Gastroesophageal sphincter (tissue), 2 donors: Measurements from ENCODE around the gene LUC7L3.

Experiments used
- EP300 ChIP-seq: sonication (generic); formaldehyde crosslinking; IDR thresholded peaks from one replicate; pipeline ENCODE4 v1.6.1; 2017; ENCODE audit warnings: antibody characterized with exemption, mild to moderate bottlenecking
- POLR2AphosphoS5 ChIP-seq: sonication (generic); formaldehyde crosslinking; IDR thresholded peaks from one replicate; pipeline ENCODE4 v1.6.1; 2017; ENCODE audit warnings: antibody characterized with exemption

DNA sequence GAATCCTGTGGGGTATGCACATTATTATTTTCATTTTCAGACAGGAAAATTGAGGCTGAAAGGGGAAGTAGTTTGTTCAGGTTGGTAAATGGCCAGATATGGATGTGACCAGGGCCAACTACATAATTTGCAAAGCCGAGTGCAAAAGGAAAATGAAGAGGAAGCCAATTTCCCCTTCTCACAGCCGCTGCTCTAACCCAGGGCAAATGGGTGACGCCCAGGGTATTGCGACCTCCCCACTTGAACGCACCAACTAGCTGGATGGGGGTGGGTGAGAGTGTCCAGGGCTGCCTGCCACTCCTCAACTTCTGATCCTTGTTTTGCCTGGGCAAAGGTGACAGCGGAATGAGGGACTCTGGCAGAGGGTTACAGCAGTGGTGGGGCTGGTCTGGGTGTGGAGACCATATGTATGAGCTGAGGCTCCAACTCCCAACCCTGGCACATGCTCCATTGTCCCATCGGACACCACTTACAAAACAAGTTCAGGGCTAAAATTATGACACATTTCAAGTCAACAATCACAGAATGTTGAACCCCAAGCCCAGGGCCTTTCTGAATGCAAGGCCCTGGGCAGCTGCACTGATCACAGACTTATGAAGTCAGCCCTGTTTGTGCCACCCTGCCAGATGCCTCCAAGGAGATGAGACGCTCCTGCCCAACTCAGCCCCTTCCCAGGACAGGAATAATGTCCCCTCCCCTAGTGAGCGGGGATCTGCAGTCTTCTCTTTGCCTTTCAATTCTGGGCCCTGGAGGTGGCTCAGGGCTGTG, 46.2 kb downstream of the LUC7L3 start:
- TF ChIP-seq POLR2AphosphoS5 (no peak), EP300 (no peak)
